ENCODE data around the gene TRIOBP.
"Not testable (repeated sequence)": the region's sequence is repeated elsewhere in the genome, so short reads cannot be mapped to it uniquely, and the experiment has no call there.

TRIOBP gene

GRCh38 chr22:37692627-37693285, 4.1 kb upstream of the TRIOBP start:
- no peak for TF ChIP-seq ZNF274 (IDR thresholded peaks at IDR 0.05; ENCODE audit: low read depth, low read length)
- no peak overlapping the region for H3K4me3 ChIP-seq (ENCODE audit: low read length)

- H3K4me3 ChIP-seq (ENCODE audit: low read length): not testable (repeated sequence)
These were observed 2.7 kb upstream of the TRIOBP start for GRCh38 chr22:37694131-37694530.

GRCh38 chr22:37696260-37696656, 590 bp upstream of the TRIOBP start:
- not testable (repeated sequence) for H3K4me3 ChIP-seq (ENCODE audit: low read length)

- H3K4me3 ChIP-seq (ENCODE audit: low read length): no peak overlapping the region
- no peak for TF ChIP-seq ZNF274 (IDR thresholded peaks at IDR 0.05; ENCODE audit: low read depth, low read length)
These were observed 639 bp downstream of the TRIOBP start for GRCh38 chr22:37697538-37697835.

GRCh38 chr22:37701141-37701786, 4.4 kb downstream of the TRIOBP start:
- H3K4me3 ChIP-seq (ENCODE audit: low read length): no peak overlapping the region
- no peak for TF ChIP-seq ZNF274 (IDR thresholded peaks at IDR 0.05; ENCODE audit: low read depth, low read length)

GRCh38 chr22:37703906-37704305, 7.1 kb downstream of the TRIOBP start:
- H3K4me3 ChIP-seq (ENCODE audit: low read length): no peak overlapping the region
- TF ChIP-seq ZNF274 (IDR thresholded peaks at IDR 0.05; ENCODE audit: low read depth, low read length): no peak

GRCh38 chr22:37704645-37705044, 7.8 kb downstream of the TRIOBP start:
- H3K4me3 ChIP-seq (ENCODE audit: low read length): no peak overlapping the region
- no peak for TF ChIP-seq ZNF274 (IDR thresholded peaks at IDR 0.05; ENCODE audit: low read depth, low read length)

- no peak for TF ChIP-seq ZNF274 (IDR thresholded peaks at IDR 0.05; ENCODE audit: low read depth, low read length)
- no peak overlapping the region for H3K4me3 ChIP-seq (ENCODE audit: low read length)
These were observed 8.4 kb downstream of the TRIOBP start for GRCh38 chr22:37705205-37705604.

- no peak for TF ChIP-seq ZNF274 (IDR thresholded peaks at IDR 0.05; ENCODE audit: low read depth, low read length)
- no peak overlapping the region for H3K4me3 ChIP-seq (ENCODE audit: low read length)
These were observed 12.0 kb downstream of the TRIOBP start for GRCh38 chr22:37708580-37709444.

GRCh38 chr22:37709445-37709765, 12.6 kb downstream of the TRIOBP start:
- TF ChIP-seq ZNF274 (IDR thresholded peaks at IDR 0.05; ENCODE audit: low read depth, low read length): no peak
- no peak overlapping the region for H3K4me3 ChIP-seq (ENCODE audit: low read length)

- no peak overlapping the region for H3K4me3 ChIP-seq (ENCODE audit: low read length)
- TF ChIP-seq ZNF274 (IDR thresholded peaks at IDR 0.05; ENCODE audit: low read depth, low read length): no peak
These were observed 13.8 kb downstream of the TRIOBP start for GRCh38 chr22:37710675-37711074.

GRCh38 chr22:37711490-37711889, 14.6 kb downstream of the TRIOBP start:
- H3K4me3 ChIP-seq (ENCODE audit: low read length): no peak overlapping the region
- no peak for TF ChIP-seq ZNF274 (IDR thresholded peaks at IDR 0.05; ENCODE audit: low read depth, low read length)

GRCh38 chr22:37713761-37714160, 16.9 kb downstream of the TRIOBP start:
- H3K4me3 ChIP-seq (ENCODE audit: low read length): no peak overlapping the region
- no peak for TF ChIP-seq ZNF274 (IDR thresholded peaks at IDR 0.05; ENCODE audit: low read depth, low read length)

- no peak overlapping the region for H3K4me3 ChIP-seq (ENCODE audit: low read length)
- no peak for TF ChIP-seq ZNF274 (IDR thresholded peaks at IDR 0.05; ENCODE audit: low read depth, low read length)
These were observed 17.8 kb downstream of the TRIOBP start for GRCh38 chr22:37714634-37715033.

GRCh38 chr22:37715760-37716159, 18.9 kb downstream of the TRIOBP start:
- no peak for TF ChIP-seq ZNF274 (IDR thresholded peaks at IDR 0.05; ENCODE audit: low read depth, low read length)
- no peak overlapping the region for H3K4me3 ChIP-seq (ENCODE audit: low read length)
